ENCODE measurements around the gene HNRNPAB. TPM values are rescaled to one million over a fixed set of nuclear protein-coding genes. Genes with fewer than 3 reads are reported as not detected.

HNRNPAB gene
- total RNA-seq, 2 experiments from 2014 or later = 313 to 316 TPM

DNA sequence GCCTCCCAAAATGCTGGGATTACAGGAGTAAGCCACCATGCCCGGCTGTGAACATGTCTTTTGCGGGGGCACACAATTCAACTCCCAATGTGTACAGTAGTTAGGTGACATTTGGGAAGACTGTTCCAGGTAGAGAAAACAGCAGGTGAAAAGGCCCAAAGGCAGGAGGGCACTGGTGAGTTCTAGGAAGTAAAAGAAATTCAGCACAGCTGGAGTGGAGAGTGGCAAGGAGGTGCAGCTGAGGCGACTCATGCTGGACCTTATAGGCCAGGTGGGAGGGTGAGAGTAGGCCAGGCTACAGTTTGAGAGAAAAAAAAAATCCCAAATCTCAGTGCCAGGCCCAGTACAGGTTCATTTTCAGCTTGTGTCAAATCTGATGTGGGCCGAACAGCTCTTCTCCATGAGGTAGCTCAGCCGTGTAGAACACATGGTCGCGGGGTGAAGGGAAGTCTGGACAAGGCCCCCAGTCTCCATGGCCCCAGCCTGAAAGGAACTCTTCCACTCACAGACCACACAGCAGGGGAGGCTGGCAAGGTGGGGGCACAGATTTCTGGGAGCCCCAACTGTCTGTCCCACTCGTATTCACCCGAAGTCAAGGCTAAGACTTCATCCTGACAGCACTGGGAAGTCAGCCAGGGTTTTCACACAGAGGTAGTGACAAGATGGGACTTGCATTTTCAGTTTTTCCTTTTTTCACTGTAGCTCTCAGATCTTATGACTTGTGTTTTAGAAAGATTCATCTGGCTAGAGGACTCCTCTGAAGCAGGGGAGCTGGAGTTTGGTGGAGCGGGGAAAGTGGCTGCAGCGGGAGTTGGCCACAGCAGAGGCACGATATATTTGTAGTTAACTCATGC lies 4.5 kb upstream of the HNRNPAB start:
- ChIA-PET CTCF (no interaction called here), POLR2A (interaction anchor here (0.7 kb wide), 1 partner anchor 13 kb away, joined by 3 read pairs; no protein-coding TSS in a partner anchor)
- Mint-ChIP-seq H3K4me3 (no peak overlapping the region), H3K27ac (no peak overlapping the region), H3K4me1 (ENCODE audit: low read depth) (peaks cover 2% of the 10 kb centered on the region), H3K36me3 (peaks cover 3% of the 10 kb centered on the region), H3K27me3 (peaks cover 3% of the 10 kb centered on the region), H3K9me3 (peaks cover 2% of the 10 kb centered on the region)
- intact Hi-C loops (cut with micrococcal nuclease) = loop anchor here (5.0 to 10.0 kb wide), 2 partner anchors 48 to 425 kb away; partner anchors contain the start of genes CLK4 and NHP2
- DNase-seq = no peak

- peaks cover 2% of the 10 kb centered on the region for H3K9me3 Mint-ChIP-seq
- POLR2A ChIA-PET = interaction anchor here (0.8 kb wide), 1 partner anchor 12 kb away, joined by 3 read pairs; no protein-coding TSS in a partner anchor
These were observed 3.0 kb upstream of the HNRNPAB start for GRCh38 chr5:178201221-178201926.

GRCh38 chr5:178201927-178202235 lies 2.5 kb upstream of the HNRNPAB start:
- H3K4me1 Mint-ChIP-seq (ENCODE audit: low read depth) = peaks cover 12% of the 10 kb centered on the region
- intact Hi-C loops (cut with micrococcal nuclease) = loop anchor here (5.0 to 10.0 kb wide), 2 partner anchors 50 to 423 kb away; partner anchors contain the start of genes CLK4 and NHP2
- H3K27ac Mint-ChIP-seq = no peak overlapping the region
- no peak for DNase-seq
- ChIA-PET POLR2A (interaction anchor here (0.8 kb wide), 1 partner anchor 11 kb away, joined by 3 read pairs; no protein-coding TSS in a partner anchor), CTCF (interaction anchor here (0.8 to 1.2 kb wide), 2 partner anchors 34 to 81 kb away, joined by 3 read pairs; no protein-coding TSS in a partner anchor)
- H3K9me3 Mint-ChIP-seq = peaks cover 2% of the 10 kb centered on the region
- peaks cover 3% of the 10 kb centered on the region for H3K27me3 Mint-ChIP-seq
- H3K36me3 Mint-ChIP-seq = peaks cover 19% of the 10 kb centered on the region
- H3K4me3 Mint-ChIP-seq = no peak overlapping the region

More at GRCh38 chr5:178201221-178201926, 3.0 kb upstream of the HNRNPAB start:
- Mint-ChIP-seq H3K27ac (no peak overlapping the region), H3K27me3 (peaks cover 3% of the 10 kb centered on the region), H3K4me1 (ENCODE audit: low read depth) (peaks cover 7% of the 10 kb centered on the region), H3K36me3 (peaks cover 14% of the 10 kb centered on the region), H3K4me3 (no peak overlapping the region)
- CTCF ChIA-PET = interaction anchor here (0.8 to 1.2 kb wide), 3 partner anchors 34 to 125 kb away, joined by 3 read pairs; no protein-coding TSS in a partner anchor
- intact Hi-C loops (cut with micrococcal nuclease) = loop anchor here (5.0 to 10.0 kb wide), 2 partner anchors 49 to 423 kb away; partner anchors contain the start of genes CLK4 and NHP2
- DNase-seq = no peak

GRCh38 chr5:178202541-178202940 lies 1.8 kb upstream of the HNRNPAB start:
- H3K27ac Mint-ChIP-seq = no peak overlapping the region
- POLR2A ChIA-PET = no interaction called here
- peak overlapping the region; percentile 58 for H3K4me3 Mint-ChIP-seq
- CTCF ChIA-PET = interaction anchor here (0.8 kb wide), 1 partner anchor 33 kb away, joined by 3 read pairs; no protein-coding TSS in a partner anchor
- H3K9me3 Mint-ChIP-seq = peaks cover 2% of the 10 kb centered on the region
- DNase-seq = no peak
- H3K4me1 Mint-ChIP-seq (ENCODE audit: low read depth) = peaks cover 19% of the 10 kb centered on the region
- peaks cover 3% of the 10 kb centered on the region for H3K27me3 Mint-ChIP-seq
- intact Hi-C loops (cut with micrococcal nuclease) = loop anchor here (5.0 to 10.0 kb wide), 2 partner anchors 50 to 422 kb away; partner anchors contain the start of genes CLK4 and NHP2
- H3K36me3 Mint-ChIP-seq = peaks cover 26% of the 10 kb centered on the region

- peak overlapping the region; percentile 95 for H3K4me3 Mint-ChIP-seq
- intact Hi-C loops (cut with micrococcal nuclease) = loop anchor here (2.0 to 10.0 kb wide), 3 partner anchors 29 to 421 kb away; partner anchors contain the start of genes CLK4, NHP2 and PHYKPL
- DNase-seq = peak; percentile 39
- peaks cover 26% of the 10 kb centered on the region for H3K4me1 Mint-ChIP-seq (ENCODE audit: low read depth)
- H3K27ac Mint-ChIP-seq = peak overlapping the region; percentile 99
- ChIA-PET POLR2A (interaction anchor here (0.6 to 1.5 kb wide), 14 partner anchors 10 to 852 kb away, joined by 3 to 23 read pairs (median 4); partner anchors contain the start of genes LMAN2, NHP2, PHYKPL and TMED9), CTCF (interaction anchor here (0.9 to 1.1 kb wide), 2 partner anchors 27 to 128 kb away, joined by 4 to 5 read pairs; no protein-coding TSS in a partner anchor)
- H3K36me3 Mint-ChIP-seq = peaks cover 33% of the 10 kb centered on the region
- H3K27me3 Mint-ChIP-seq = peaks cover 3% of the 10 kb centered on the region
- peaks cover 2% of the 10 kb centered on the region for H3K9me3 Mint-ChIP-seq
These were observed 607 bp upstream of the HNRNPAB start for GRCh38 chr5:178203670-178204181.

- Mint-ChIP-seq H3K9me3 (peaks cover 2% of the 10 kb centered on the region), H3K27me3 (peaks cover 3% of the 10 kb centered on the region), H3K36me3 (peaks cover 46% of the 10 kb centered on the region), H3K4me3 (peak overlapping the region; percentile 95), H3K27ac (peak overlapping the region; percentile 67), H3K4me1 (ENCODE audit: low read depth) (peaks cover 35% of the 10 kb centered on the region)
- DNase-seq = peak; percentile 86
- intact Hi-C loops (cut with micrococcal nuclease) = loop anchor here (2.0 to 10.0 kb wide), 3 partner anchors 28 to 420 kb away; partner anchors contain the start of genes CLK4, NHP2 and PHYKPL
- CTCF ChIA-PET = interaction anchor here (0.9 to 1.1 kb wide), 5 partner anchors 26 to 129 kb away, joined by 3 to 4 read pairs (median 3); no protein-coding TSS in a partner anchor
- POLR2A ChIA-PET = interaction anchor here (0.7 to 2.8 kb wide), 14 partner anchors 8 to 1418 kb away, joined by 3 to 23 read pairs (median 4); partner anchors contain the start of genes HNRNPH1, NHP2, PHYKPL and TMED9
These were observed 809 bp downstream of the HNRNPAB start for GRCh38 chr5:178204935-178205748.

DNA sequence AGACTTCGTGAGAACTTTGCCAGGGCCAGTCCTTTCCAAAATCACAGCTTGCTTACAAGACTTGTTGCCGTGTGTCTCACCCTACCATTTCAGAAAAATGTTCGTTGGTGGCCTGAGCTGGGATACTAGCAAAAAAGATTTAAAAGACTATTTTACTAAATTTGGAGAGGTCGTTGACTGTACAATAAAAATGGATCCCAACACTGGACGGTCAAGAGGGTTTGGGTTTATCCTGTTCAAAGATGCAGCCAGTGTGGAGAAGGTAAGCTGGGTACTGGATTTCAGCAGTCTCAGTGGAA lies 1.4 kb downstream of the HNRNPAB start:
- ChIA-PET CTCF (interaction anchor here (1.1 kb wide), 3 partner anchors 26 to 130 kb away, joined by 3 read pairs; no protein-coding TSS in a partner anchor), POLR2A (interaction anchor here (1.2 to 2.8 kb wide), 2 partner anchors 8 to 10 kb away, joined by 3 to 10 read pairs; no protein-coding TSS in a partner anchor)
- Mint-ChIP-seq H3K9me3 (peaks cover 2% of the 10 kb centered on the region), H3K4me1 (ENCODE audit: low read depth) (peaks cover 35% of the 10 kb centered on the region), H3K4me3 (peak overlapping the region; percentile 77), H3K36me3 (peaks cover 51% of the 10 kb centered on the region), H3K27ac (peak overlapping the region; percentile 67), H3K27me3 (peaks cover 3% of the 10 kb centered on the region)
- no peak for DNase-seq
- intact Hi-C loops (cut with micrococcal nuclease) = loop anchor here (2.0 to 10.0 kb wide), 2 partner anchors 27 to 419 kb away; partner anchors contain the start of genes CLK4 and PHYKPL

DNA sequence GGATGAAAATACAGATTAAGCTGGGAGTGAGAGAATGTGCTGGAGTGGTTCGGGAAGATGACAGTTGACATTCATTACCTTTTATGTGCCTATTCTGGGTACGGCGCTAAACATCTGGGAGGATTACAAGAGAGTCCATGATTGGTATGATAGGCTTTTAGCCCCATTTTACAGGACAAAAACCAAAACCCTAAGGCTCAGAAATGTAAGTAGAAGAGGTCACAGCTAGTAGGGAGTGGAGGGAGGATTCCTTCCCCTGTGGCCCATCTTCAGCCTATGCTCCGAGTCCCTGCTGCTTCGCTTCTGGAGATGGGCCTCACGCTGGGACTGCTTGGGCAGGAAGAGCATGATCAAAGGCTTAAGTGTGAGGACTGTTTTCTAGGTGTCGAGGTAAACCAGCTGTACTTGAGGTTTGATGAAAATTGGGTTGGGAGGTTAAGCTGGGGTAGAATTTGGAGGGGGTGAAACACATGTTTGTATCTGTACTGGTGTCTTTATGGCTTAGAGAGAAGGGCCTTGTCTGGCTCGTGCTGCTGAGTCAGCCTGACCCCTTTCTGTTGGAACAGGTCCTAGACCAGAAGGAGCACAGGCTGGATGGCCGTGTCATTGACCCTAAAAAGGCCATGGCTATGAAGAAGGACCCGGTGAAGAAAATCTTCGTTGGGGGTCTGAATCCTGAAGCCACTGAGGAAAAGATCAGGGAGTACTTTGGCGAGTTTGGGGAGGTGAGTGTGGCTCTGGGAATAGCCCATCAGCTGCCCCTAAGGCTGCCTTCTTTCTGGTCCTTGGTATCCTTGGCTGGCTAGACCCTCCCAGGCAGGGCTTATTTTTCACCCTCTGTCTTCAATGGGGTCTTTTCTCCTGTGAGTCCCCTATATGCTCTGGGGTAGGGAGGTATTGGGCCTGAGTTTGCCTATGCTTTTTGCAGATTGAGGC lies 2.1 kb downstream of the HNRNPAB start:
- peaks cover 3% of the 10 kb centered on the region for H3K27me3 Mint-ChIP-seq
- CTCF ChIA-PET = interaction anchor here (1.1 kb wide), 4 partner anchors 25 to 131 kb away, joined by 3 read pairs; no protein-coding TSS in a partner anchor
- intact Hi-C loops (cut with micrococcal nuclease) = loop anchor here (10.0 kb wide), 1 partner anchor 418 kb away; the partner anchor contains the start of gene CLK4
- peaks cover 35% of the 10 kb centered on the region for H3K4me1 Mint-ChIP-seq (ENCODE audit: low read depth)
- peaks cover 2% of the 10 kb centered on the region for H3K9me3 Mint-ChIP-seq
- H3K4me3 Mint-ChIP-seq = peak overlapping the region; percentile 77
- POLR2A ChIA-PET = interaction anchor here (1.2 to 2.8 kb wide), 2 partner anchors 8 to 9 kb away, joined by 3 to 10 read pairs; no protein-coding TSS in a partner anchor
- peak overlapping the region; percentile 67 for H3K27ac Mint-ChIP-seq
- H3K36me3 Mint-ChIP-seq = peaks cover 57% of the 10 kb centered on the region
- no peak for DNase-seq

DNA sequence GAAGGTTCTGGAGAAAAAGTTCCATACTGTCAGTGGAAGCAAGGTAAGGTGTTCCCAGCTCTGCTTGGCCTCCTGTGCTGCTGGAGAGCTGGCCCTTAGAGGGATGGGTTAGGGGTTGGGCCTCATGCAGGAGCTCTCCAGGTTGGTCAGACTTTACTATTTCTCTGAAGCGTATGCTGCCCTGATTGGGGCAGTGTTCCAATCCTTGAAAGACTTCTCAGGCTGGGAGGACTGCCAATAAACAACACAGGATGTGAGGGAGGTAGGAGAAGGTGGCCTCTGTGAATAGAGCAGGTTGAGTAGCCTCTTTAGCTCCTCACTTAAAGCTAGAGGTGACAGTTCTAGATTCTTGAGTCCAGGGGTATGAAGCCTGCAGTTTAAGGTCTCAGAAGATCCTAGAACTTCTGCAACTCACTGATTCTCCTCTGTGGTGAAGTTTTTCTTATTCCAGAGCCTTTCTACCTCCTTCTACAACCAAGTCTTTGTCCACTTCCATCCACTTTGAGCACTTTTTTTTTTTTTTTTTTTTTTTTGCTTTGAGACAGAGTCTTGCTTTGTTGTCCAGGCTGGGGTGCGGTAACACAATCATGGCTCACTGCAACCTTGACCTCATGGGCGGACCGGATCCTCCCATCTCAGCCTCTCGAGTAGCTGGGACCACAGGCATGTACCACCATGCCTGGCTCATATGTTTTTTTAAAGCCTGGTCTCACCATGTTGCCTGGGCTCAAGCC lies 3.0 kb downstream of the HNRNPAB start:
- Mint-ChIP-seq H3K27ac (peak overlapping the region; percentile 67), H3K9me3 (peaks cover 2% of the 10 kb centered on the region), H3K4me1 (ENCODE audit: low read depth) (peaks cover 35% of the 10 kb centered on the region), H3K36me3 (peaks cover 63% of the 10 kb centered on the region), H3K4me3 (peak overlapping the region; percentile 77), H3K27me3 (peaks cover 3% of the 10 kb centered on the region)
- no peak for DNase-seq
- CTCF ChIA-PET = interaction anchor here (1.1 kb wide), 1 partner anchor 87 kb away, joined by 3 read pairs; no protein-coding TSS in a partner anchor
- POLR2A ChIA-PET = interaction anchor here (0.6 to 2.8 kb wide), 2 partner anchors 8 to 93 kb away, joined by 3 to 10 read pairs; no protein-coding TSS in a partner anchor
- intact Hi-C loops (cut with micrococcal nuclease) = loop anchor here (10.0 kb wide), 1 partner anchor 417 kb away; the partner anchor contains the start of gene CLK4

Measured in activated CD4-positive, alpha-beta memory T cell treated with anti-CD3 and anti-CD28 coated beads for 36 hours (primary cell).